HCT116 (cell line): ENCODE measurements around the gene MTRF1L. TPM values are rescaled to one million over a fixed set of nuclear protein-coding genes. Genes with fewer than 3 reads are reported as not detected.

ENCODE experiments used
- ATAC-seq: fragments of 200-7000 bp; cut with Tn5 transposase; 2 replicates; pipeline ENCODE4 v1.9.1; 2020; ENCODE audit warnings: mild to moderate bottlenecking, moderate library complexity
- BruUV-seq: library from RNA; stranded (reverse); fragments of 400-500 nt; replicated peaks from 2 replicates; lab custom pipeline; 2021; lab: Mats Ljungman, UMichigan
- CTCF ChIA-PET: fragments of 300-600 bp; sonication (Branson Sonifier 250); formaldehyde crosslinking; loops from one replicate; lab custom pipeline; 2021; ENCODE audit warnings: antibody characterized with exemption; lab: Charles Lee
- POLR2A ChIA-PET: fragments of 300-600, 350-600 bp; sonication (Branson Sonifier 250); formaldehyde crosslinking; loops from one replicate; lab custom pipeline; 2021; ENCODE audit warnings: antibody characterized with exemption; lab: Charles Lee
- RAD21 ChIA-PET, 2 experiments: fragments of 300-600 bp; sonication (Branson Sonifier 250); formaldehyde crosslinking; loops; one replicate each; lab custom pipeline; 2023; ENCODE audit warnings: low total read pairs in 2 of 2; ENCODE audit not compliant: uncharacterized antibody in 2 of 2, unreplicated experiment in 2 of 2, low non-redundant PET in 1 of 2; lab: Charles Lee
- DNase-seq: peaks from one replicate; pipeline ENCODE4 v3.0.0-alpha.2; 2010; ENCODE audit warnings: low read depth, low spot score
- H2AFZ ChIP-seq: fragments of 200-600 bp; shearing (Covaris generic), sonication (generic); 2 replicates; pipeline ENCODE4 v1.6.1; 2017; ENCODE audit warnings: low read depth, mixed run types, mixed read lengths, antibody characterized with exemption, low read length; ENCODE audit not compliant: poor library complexity, severe bottlenecking
- H3K27ac ChIP-seq: 2 replicates; pipeline ENCODE4 v1.5.1; 2012; ENCODE audit warnings: low read depth, low read length
- H3K27me3 ChIP-seq: fragments of 200-600 bp; sonication (generic); 2 replicates; pipeline ENCODE4 v1.6.1; 2016; ENCODE audit warnings: mixed run types, low read length, mixed read lengths; ENCODE audit not compliant: insufficient read depth
- H3K36me3 ChIP-seq, 2 experiments: fragments of 200-500 bp in 1 of 2; fragments of 200-600 bp in 1 of 2; sonication (Bioruptor generic) in 1 of 2; sonication (generic) in 1 of 2; 2 replicates each; pipeline versions ENCODE4 v1.5.1 to v1.6.1; 2014 to 2016; ENCODE audit warnings: low read length in 2 of 2, inconsistent platforms in 1 of 2, mixed read lengths in 1 of 2, mixed run types in 1 of 2; ENCODE audit not compliant: insufficient read depth in 2 of 2, control insufficient read depth in 1 of 2
- H3K4me1 ChIP-seq, 2 experiments: fragments of 200-600 bp in 1 of 2; sonication (generic) in 1 of 2; 2 replicates each; pipeline versions ENCODE4 v1.5.1 to v1.6.1; 2012 to 2017; ENCODE audit warnings: low read length in 2 of 2, inconsistent platforms in 1 of 2, mild to moderate bottlenecking in 1 of 2, mixed read lengths in 1 of 2, mixed run types in 1 of 2, moderate library complexity in 1 of 2; ENCODE audit not compliant: insufficient read depth in 2 of 2, control insufficient read depth in 1 of 2
- H3K4me2 ChIP-seq: fragments of 200-600 bp; sonication (generic); 2 replicates; pipeline ENCODE4 v1.6.1; 2017; ENCODE audit warnings: mixed run types, low read length, mixed read lengths
- H3K4me3 ChIP-seq, 2 experiments: fragments of 200-600 bp in 1 of 2; sonication (generic) in 1 of 2; replicated peaks in 1 of 2; 2 replicates each; pipeline ENCODE4 v1.5.1; 2011 to 2016; ENCODE audit warnings: low read length in 2 of 2, control low read depth in 1 of 2, low read depth in 1 of 2, mild to moderate bottlenecking in 1 of 2, mixed read lengths in 1 of 2, mixed run types in 1 of 2
- H3K79me2 ChIP-seq: fragments of 200-600 bp; sonication (generic); 2 replicates; pipeline ENCODE4 v1.6.1; 2017; ENCODE audit warnings: mild to moderate bottlenecking, mixed run types, low read length, moderate library complexity, mixed read lengths; ENCODE audit not compliant: insufficient read depth
- H3K9ac ChIP-seq: fragments of 200-600 bp; sonication (generic); 2 replicates; pipeline ENCODE4 v1.6.1; 2016; ENCODE audit warnings: low read length, mixed read lengths
- H3K9me2 ChIP-seq: fragments of 200-600 bp; sonication (generic), shearing (Covaris generic); 2 replicates; pipeline ENCODE4 v1.6.1; 2017; ENCODE audit warnings: mixed run types, mild to moderate bottlenecking, moderate library complexity; ENCODE audit not compliant: insufficient read depth
- H3K9me3 ChIP-seq, 2 experiments: fragments of 200-500 bp in 1 of 2; fragments of 200-600 bp in 1 of 2; sonication (Bioruptor generic) in 1 of 2; sonication (generic) in 1 of 2; 2 replicates each; pipeline ENCODE4 v1.6.1; 2014 to 2017; ENCODE audit warnings: low read length in 2 of 2, mixed read lengths in 2 of 2, inconsistent platforms in 1 of 2, low read depth in 1 of 2, mild to moderate bottlenecking in 1 of 2, mixed run types in 1 of 2, moderate library complexity in 1 of 2; ENCODE audit not compliant: control insufficient read depth in 1 of 2, insufficient read depth in 1 of 2
- H4K20me1 ChIP-seq: fragments of 200-600 bp; sonication (generic), shearing (Covaris generic); 2 replicates; pipeline ENCODE4 v1.6.1; 2017; ENCODE audit warnings: mixed run types, mild to moderate bottlenecking, moderate library complexity; ENCODE audit not compliant: insufficient read depth
- CBX3 ChIP-seq: IDR thresholded peaks from 2 replicates; pipeline ENCODE4 v1.6.1; 2012; ENCODE audit warnings: low read depth
- CTCF ChIP-seq, 3 experiments: fragments of 200-600 bp in 1 of 3; sonication (generic) in 1 of 3; IDR thresholded peaks in 2 of 3; conservative IDR thresholded peaks in 1 of 3; 2 replicates each; pipeline ENCODE4 v1.5.1; 2012 to 2017; ENCODE audit warnings: low read depth in 2 of 3, low read length in 2 of 3, antibody characterized with exemption in 1 of 3, borderline replicate concordance in 1 of 3, control low read depth in 1 of 3, mild to moderate bottlenecking in 1 of 3, mixed read lengths in 1 of 3, mixed run types in 1 of 3, moderate library complexity in 1 of 3; ENCODE audit not compliant: insufficient read depth in 1 of 3
- EGR1 ChIP-seq: IDR thresholded peaks from 2 replicates; pipeline ENCODE4 v1.6.1; 2012; ENCODE audit warnings: low read depth
- ELF1 ChIP-seq: IDR thresholded peaks from 2 replicates; pipeline ENCODE4 v1.6.1; 2012; ENCODE audit warnings: low read depth, borderline replicate concordance
- EZH2 ChIP-seq: fragments of 200-600 bp; sonication (generic); IDR thresholded peaks from 2 replicates; pipeline ENCODE4 v1.6.1; 2017; ENCODE audit warnings: antibody characterized with exemption, mixed run types
- EZH2phosphoT487 ChIP-seq: fragments of 200-600 bp; IDR thresholded peaks from 2 replicates; pipeline ENCODE4 v1.6.1; 2018; ENCODE audit warnings: antibody characterized with exemption, borderline replicate concordance
- FOSL1 ChIP-seq: IDR thresholded peaks from 2 replicates; pipeline ENCODE4 v1.6.1; 2012; ENCODE audit warnings: low read depth
- JUND ChIP-seq: IDR thresholded peaks from 2 replicates; pipeline ENCODE4 v1.6.1; 2012
- POLR2A ChIP-seq: IDR thresholded peaks from 2 replicates; pipeline ENCODE4 v1.7.0; 2011; ENCODE audit warnings: borderline replicate concordance; ENCODE audit not compliant: insufficient read depth, insufficient read length; ENCODE audit errors: extremely low read depth
- POLR2AphosphoS5 ChIP-seq: IDR thresholded peaks from 2 replicates; pipeline ENCODE4 v1.6.1; 2011; ENCODE audit warnings: mild to moderate bottlenecking, low read depth, low read length, moderate library complexity
- RAD21 ChIP-seq: IDR thresholded peaks from 2 replicates; pipeline ENCODE4 v1.6.1; 2012; ENCODE audit warnings: low read depth, mild to moderate bottlenecking
- REST ChIP-seq: IDR thresholded peaks from 2 replicates; pipeline ENCODE4 v1.6.1; 2012; ENCODE audit warnings: low read depth
- SIN3A ChIP-seq: IDR thresholded peaks from 2 replicates; pipeline ENCODE4 v1.6.1; 2012; ENCODE audit warnings: low read depth
- SP1 ChIP-seq: IDR thresholded peaks from 2 replicates; pipeline ENCODE4 v1.6.1; 2012; ENCODE audit warnings: low read depth
- TCF7L2 ChIP-seq: IDR thresholded peaks from 2 replicates; pipeline ENCODE4 v1.7.0; 2011; ENCODE audit warnings: borderline replicate concordance, inconsistent platforms; ENCODE audit not compliant: insufficient read depth, insufficient read length; ENCODE audit errors: extremely low read depth
- YY1 ChIP-seq: IDR thresholded peaks from 2 replicates; pipeline ENCODE4 v1.6.1; 2011; ENCODE audit warnings: low read length, low read depth, moderate library complexity, mild to moderate bottlenecking; ENCODE audit not compliant: insufficient replicate concordance; ENCODE audit errors: extremely low read depth
- ZBTB33 ChIP-seq: IDR thresholded peaks from 2 replicates; pipeline ENCODE4 v1.6.1; 2011; ENCODE audit warnings: mild to moderate bottlenecking, low read length, moderate library complexity; ENCODE audit not compliant: insufficient replicate concordance; ENCODE audit errors: extremely low read depth
- ZFX ChIP-seq: fragments of 450-650 bp; IDR thresholded peaks from 2 replicates; pipeline ENCODE4 v1.6.1; 2017
- intact Hi-C: fragments of 100-400 bp; cut with micrococcal nuclease; formaldehyde crosslinking; loops from 2 replicates; pipeline ENCODE4 v1.10.0; 2022
- total RNA-seq: library from RNA; stranded (reverse); gene quantifications from one replicate; pipeline ENCODE4 v1.2.1, GENCODE V29; 2021; ENCODE audit not compliant: unreplicated experiment

The MTRF1L gene
- total RNA-seq, 1 experiment from 2014 or later, result 26.2 TPM

- RAD21 ChIA-PET, result no interaction called here
- BruUV-seq, result no TSS peak
- no peak for TF ChIP-seq FOSL1
- no peak for TF ChIP-seq ELF1
- no peak for TF ChIP-seq EGR1
- no peak for TF ChIP-seq EZH2
- TF ChIP-seq EZH2phosphoT487, result no peak
- no peak for TF ChIP-seq RAD21
- TF ChIP-seq ZFX, result no peak
- TF ChIP-seq POLR2AphosphoS5, result no peak
- no peak for TF ChIP-seq REST
- no peak for TF ChIP-seq ZBTB33
- TF ChIP-seq SIN3A, result no peak
- no peak for TF ChIP-seq CTCF (IDR thresholded peaks at IDR 0.05 in 2 of 3, conservative IDR thresholded peaks at IDR 0.05 in 1 of 3; ENCODE audit: borderline replicate concordance in 1 of 3, insufficient read depth in 1 of 3, low read depth in 2 of 3, low read length in 2 of 3)
- TF ChIP-seq SP1, result no peak
- TF ChIP-seq TCF7L2, result no peak
- no peak for TF ChIP-seq POLR2A
- TF ChIP-seq YY1, result no peak
- no peak for TF ChIP-seq CBX3
- TF ChIP-seq JUND, result no peak
- Histone ChIP-seq H3K4me3 (no peak overlapping the region), H3K9me2 (no peaks in the 10 kb centered on the region), H3K4me2 (no peak overlapping the region), H3K79me2 (no peaks in the 10 kb centered on the region), H3K27ac (no peak overlapping the region), H3K4me1 (peaks cover 0 to 3% of the 10 kb centered on the region in 2 experiments; a peak in 1 of 4 replicates), H4K20me1 (no peaks in the 10 kb centered on the region), H3K36me3 (no peaks in the 10 kb centered on the region), H2AFZ (no peak overlapping the region), H3K9me3 (no peaks in the 10 kb centered on the region), H3K27me3 (peaks cover 62% of the 10 kb centered on the region), H3K9ac (no peak overlapping the region)
- intact Hi-C loops, result no loop called here
- POLR2A ChIA-PET, result no interaction called here
- no peak for DNase-seq
- CTCF ChIA-PET, result interaction anchor here (1.6 to 2.7 kb wide), 2 partner anchors 11 to 195 kb away, joined by 5 to 9 read pairs; no protein-coding TSS in a partner anchor
- ATAC-seq, result no peak
Measured at GRCh38 chr6:152943260-152943897, 59.1 kb downstream of the MTRF1L start.
